HepG2 (cell line): ENCODE measurements around the gene TMCC1.

Source experiments
- CREM ChIP-seq, 2 experiments: sonication (generic) in 1 of 2; formaldehyde crosslinking in 1 of 2; IDR thresholded peaks; 2 replicates each; pipeline versions ENCODE4 v1.4.0 to v1.6.1; 2016 to 2020; ENCODE audit warnings: antibody characterized with exemption in 1 of 2, mild to moderate bottlenecking in 1 of 2, missing genetic modification reagents in 1 of 2
- ELF3 ChIP-seq: IDR thresholded peaks from 2 replicates; pipeline ENCODE4 v1.6.1; 2016; ENCODE audit warnings: missing genetic modification reagents, missing compliant biosample characterization
- EZH2 ChIP-seq: conservative IDR thresholded peaks from 2 replicates; pipeline ENCODE4 v1.6.1; 2012; ENCODE audit warnings: mild to moderate bottlenecking, low read depth, low read length, moderate library complexity
- POLR2AphosphoS5 ChIP-seq: IDR thresholded peaks from 2 replicates; pipeline ENCODE4 v1.6.1; 2012; ENCODE audit warnings: low read depth, low read length
- RCOR2 ChIP-seq: IDR thresholded peaks from 2 replicates; pipeline ENCODE4 v1.6.1; 2016; ENCODE audit warnings: missing biosample characterization, missing genetic modification reagents
- TOE1 ChIP-seq: sonication (generic); formaldehyde crosslinking; IDR thresholded peaks from 2 replicates; pipeline ENCODE4 v1.4.0; 2020; ENCODE audit warnings: mild to moderate bottlenecking, missing genetic modification reagents
- ZNF282 ChIP-seq: fragments of 450-650 bp; IDR thresholded peaks from 2 replicates; pipeline ENCODE4 v1.6.1; 2018; ENCODE audit not compliant: partially characterized antibody
- ZNF563 ChIP-seq: sonication (generic); formaldehyde crosslinking; IDR thresholded peaks from 2 replicates; pipeline ENCODE4 v1.8.0; 2022; ENCODE audit warnings: mild to moderate bottlenecking, moderate library complexity, missing genetic modification reagents
- TF ChIP-seq, protein P1 (sequence below): sonication (generic); formaldehyde crosslinking; IDR thresholded peaks from 2 replicates; pipeline ENCODE4 v1.5.0; 2020; ENCODE audit warnings: mild to moderate bottlenecking, missing genetic modification reagents, moderate library complexity
- TF ChIP-seq, protein P2 (sequence below): sonication (generic); formaldehyde crosslinking; IDR thresholded peaks from 2 replicates; pipeline ENCODE4 v1.5.0; 2020; ENCODE audit warnings: mild to moderate bottlenecking, missing genetic modification reagents
- TF ChIP-seq, protein P3 (sequence below), 2 experiments: sonication (generic) in 1 of 2; formaldehyde crosslinking in 1 of 2; IDR thresholded peaks; 2 replicates each; pipeline versions ENCODE4 v1.5.1 to v1.6.1; 2011 to 2020; ENCODE audit warnings: borderline replicate concordance in 1 of 2, low read depth in 1 of 2, low read length in 1 of 2, mild to moderate bottlenecking in 1 of 2, missing genetic modification reagents in 1 of 2, moderate library complexity in 1 of 2

DNA sequence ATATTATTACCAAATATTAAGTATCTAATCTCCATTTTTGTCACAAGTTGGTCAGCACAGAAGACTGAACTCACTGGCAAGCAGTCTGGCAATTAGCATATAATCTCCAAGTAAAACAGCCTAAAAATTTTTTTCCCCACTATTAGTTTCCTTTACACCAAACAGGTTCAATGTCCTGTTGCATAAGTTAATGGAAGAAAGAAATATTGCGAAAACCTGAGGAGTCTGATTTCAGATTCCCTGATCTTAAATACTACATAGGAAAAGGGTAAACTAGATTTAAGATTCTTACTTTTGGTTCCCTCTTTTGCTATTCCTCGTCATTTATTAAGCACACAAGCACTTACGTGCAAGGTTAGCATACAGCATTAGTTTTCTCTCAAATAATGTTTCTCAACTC lies 153.9 kb downstream of the TMCC1 start:
- TF ChIP-seq EZH2 (no peak), CREM (IDR thresholded peaks at IDR 0.05) (no peak), CREM (CRISPR knock-in tag; IDR thresholded peaks at IDR 0.05) (no peak), ELF3 (CRISPR knock-in tag) (no peak), RCOR2 (CRISPR knock-in tag) (no peak), ZNF282 (no peak), ZNF563 (CRISPR knock-in tag) (no peak), POLR2AphosphoS5 (no peak), TOE1 (no peak)
- TF ChIP-seq, protein P1, sequence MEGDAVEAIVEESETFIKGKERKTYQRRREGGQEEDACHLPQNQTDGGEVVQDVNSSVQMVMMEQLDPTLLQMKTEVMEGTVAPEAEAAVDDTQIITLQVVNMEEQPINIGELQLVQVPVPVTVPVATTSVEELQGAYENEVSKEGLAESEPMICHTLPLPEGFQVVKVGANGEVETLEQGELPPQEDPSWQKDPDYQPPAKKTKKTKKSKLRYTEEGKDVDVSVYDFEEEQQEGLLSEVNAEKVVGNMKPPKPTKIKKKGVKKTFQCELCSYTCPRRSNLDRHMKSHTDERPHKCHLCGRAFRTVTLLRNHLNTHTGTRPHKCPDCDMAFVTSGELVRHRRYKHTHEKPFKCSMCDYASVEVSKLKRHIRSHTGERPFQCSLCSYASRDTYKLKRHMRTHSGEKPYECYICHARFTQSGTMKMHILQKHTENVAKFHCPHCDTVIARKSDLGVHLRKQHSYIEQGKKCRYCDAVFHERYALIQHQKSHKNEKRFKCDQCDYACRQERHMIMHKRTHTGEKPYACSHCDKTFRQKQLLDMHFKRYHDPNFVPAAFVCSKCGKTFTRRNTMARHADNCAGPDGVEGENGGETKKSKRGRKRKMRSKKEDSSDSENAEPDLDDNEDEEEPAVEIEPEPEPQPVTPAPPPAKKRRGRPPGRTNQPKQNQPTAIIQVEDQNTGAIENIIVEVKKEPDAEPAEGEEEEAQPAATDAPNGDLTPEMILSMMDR = no peak
- TF ChIP-seq, protein P2, sequence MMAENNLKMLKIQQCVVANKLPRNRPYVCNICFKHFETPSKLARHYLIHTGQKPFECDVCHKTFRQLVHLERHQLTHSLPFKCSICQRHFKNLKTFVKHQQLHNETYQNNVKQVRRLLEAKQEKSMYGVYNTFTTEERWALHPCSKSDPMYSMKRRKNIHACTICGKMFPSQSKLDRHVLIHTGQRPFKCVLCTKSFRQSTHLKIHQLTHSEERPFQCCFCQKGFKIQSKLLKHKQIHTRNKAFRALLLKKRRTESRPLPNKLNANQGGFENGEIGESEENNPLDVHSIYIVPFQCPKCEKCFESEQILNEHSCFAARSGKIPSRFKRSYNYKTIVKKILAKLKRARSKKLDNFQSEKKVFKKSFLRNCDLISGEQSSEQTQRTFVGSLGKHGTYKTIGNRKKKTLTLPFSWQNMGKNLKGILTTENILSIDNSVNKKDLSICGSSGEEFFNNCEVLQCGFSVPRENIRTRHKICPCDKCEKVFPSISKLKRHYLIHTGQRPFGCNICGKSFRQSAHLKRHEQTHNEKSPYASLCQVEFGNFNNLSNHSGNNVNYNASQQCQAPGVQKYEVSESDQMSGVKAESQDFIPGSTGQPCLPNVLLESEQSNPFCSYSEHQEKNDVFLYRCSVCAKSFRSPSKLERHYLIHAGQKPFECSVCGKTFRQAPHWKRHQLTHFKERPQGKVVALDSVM (CRISPR knock-in tag) = no peak
- TF ChIP-seq, protein P3, sequence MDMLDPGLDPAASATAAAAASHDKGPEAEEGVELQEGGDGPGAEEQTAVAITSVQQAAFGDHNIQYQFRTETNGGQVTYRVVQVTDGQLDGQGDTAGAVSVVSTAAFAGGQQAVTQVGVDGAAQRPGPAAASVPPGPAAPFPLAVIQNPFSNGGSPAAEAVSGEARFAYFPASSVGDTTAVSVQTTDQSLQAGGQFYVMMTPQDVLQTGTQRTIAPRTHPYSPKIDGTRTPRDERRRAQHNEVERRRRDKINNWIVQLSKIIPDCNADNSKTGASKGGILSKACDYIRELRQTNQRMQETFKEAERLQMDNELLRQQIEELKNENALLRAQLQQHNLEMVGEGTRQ (IDR thresholded peaks at IDR 0.05; ENCODE audit: low read depth, low read length) = no peak
- TF ChIP-seq, protein P3 (CRISPR knock-in tag; IDR thresholded peaks at IDR 0.05; ENCODE audit: borderline replicate concordance) = no peak
